Activated CD4-positive, alpha-beta T cell treated with anti-CD3 and anti-CD28 coated beads, Interleukin-2, Interleukin-4, amounts not matched to agents 100 ng/mL and 50 ng/mL, durations not matched to agents 16 hours and 8 hours (primary cell): ENCODE results near the gene PKN1.
A peak's percentile ranks its signal among the peaks of the same experiment; 100 is the strongest.
"Not testable (repeated sequence)": the region's sequence is repeated elsewhere in the genome, so short reads cannot be mapped to it uniquely, and the experiment has no call there.

Experiments
- DNase-seq: peaks from one replicate; pipeline ENCODE4 v3.0.0-alpha.2; 2020; ENCODE audit warnings: low spot score

The PKN1 gene

DNA sequence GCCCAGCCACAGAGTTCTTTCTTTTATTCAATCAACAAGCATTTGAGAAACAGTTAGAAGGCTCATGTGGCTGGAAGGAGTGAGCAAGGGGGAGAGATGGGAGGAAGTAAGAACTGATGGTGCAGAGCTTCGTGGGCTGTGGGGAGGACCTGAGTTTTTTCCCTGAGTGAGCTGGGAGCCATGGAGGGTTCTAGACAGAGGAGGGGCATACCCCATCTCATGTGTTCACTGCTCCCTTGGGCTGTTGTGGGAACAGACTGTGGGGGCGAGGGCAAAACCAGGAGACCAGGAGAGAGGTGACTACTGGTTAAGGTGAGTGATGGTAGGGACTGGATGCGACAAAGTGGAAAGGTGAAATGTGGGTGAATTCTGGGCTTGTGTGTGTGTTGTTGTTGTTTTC lies 2.4 kb upstream of the PKN1 start:
- no peak for DNase-seq

- DNase-seq = peak; percentile 28
Measured at GRCh38 chr19:14433554-14434501, 722 bp downstream of the PKN1 start.

DNA sequence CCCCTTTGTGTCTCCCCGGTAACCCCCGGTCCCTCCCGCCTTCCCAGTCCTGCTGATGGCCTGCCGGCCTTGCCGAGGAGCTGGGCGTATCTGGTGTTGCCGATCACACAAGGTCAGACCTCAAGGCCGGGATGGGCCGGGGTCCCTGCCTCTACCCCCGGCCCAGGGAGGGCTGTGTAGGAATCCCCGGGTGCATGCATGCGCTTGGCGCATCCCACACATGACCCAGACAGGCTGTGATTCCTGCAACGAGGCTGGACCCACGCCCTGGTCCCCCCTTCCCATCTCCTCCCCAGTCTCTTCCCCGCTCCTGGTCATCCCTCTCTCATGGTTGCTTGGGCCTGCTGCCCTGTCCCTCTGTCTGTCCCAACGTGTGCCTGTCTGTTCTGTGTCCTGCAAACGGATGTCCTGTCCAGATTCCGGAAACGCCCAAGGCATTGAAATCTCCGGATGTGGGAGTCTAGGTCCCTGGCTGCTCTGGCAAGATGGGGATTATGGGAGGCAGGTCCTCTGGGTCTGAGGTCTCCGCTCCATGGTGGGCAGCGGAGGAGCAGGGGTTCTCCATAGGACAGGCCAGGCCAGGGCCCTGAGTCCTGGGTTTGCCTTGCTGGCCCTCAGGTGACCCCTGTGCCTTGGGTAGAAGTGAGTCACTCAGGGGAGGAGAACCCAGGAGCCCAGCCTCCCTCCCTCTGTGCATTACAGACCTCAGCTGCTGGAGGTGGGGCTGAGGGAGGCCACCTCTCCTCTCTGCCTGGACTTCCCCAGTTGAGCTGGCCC lies 1.6 kb downstream of the PKN1 start:
- peak; percentile 29 for DNase-seq

- no peak for DNase-seq
Measured at GRCh38 chr19:14435320-14436050, 2.4 kb downstream of the PKN1 start.

DNA sequence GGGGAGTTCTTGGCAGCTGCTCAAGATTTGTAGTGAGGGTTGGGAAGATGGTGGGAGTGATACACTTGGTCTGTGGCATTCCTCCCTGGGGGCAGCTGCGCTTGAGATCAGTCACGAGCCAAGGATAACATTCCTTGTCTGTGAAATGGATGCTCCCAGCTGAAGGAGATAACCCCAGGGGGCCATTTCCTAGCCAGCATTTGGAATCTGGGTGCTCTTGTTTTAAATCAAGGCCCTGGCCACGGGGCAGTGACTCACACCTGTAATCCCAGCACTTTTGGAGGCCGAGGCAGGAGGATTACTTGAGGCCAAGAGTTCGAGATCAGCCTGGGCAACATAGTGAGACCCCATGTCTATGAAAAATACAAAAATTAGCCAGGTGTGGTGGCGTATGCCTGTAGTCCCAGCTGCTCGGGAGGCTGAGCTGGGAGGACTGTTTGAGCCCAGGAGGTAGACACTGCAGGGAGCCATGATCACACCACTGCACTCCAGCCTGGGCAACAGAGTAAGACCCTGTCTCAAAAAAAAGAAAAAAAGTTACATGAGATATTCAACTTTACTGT lies 4.6 kb downstream of the PKN1 start:
- DNase-seq = no peak

- DNase-seq = no peak
Measured at GRCh38 chr19:14439014-14439413, 5.9 kb downstream of the PKN1 start.

DNA sequence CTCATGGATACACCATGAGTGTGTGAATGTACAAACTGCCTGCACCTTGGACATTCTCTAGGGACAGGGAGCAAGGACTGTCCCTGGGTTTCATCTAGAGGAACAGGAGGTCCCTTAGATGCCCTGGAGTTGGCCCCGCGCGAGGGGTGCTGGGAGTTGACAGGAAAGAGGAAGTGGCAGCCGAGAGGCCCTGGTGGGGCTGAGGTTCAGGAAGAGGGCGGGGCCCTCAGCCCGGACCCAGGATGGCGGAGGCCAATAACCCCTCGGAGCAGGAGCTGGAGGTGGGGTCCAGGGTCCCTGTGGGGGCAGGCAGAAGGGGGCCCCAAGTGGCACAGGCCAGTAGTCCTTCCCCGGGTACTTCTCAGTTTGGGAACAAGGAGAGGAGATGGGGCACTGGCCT lies 6.9 kb downstream of the PKN1 start:
- DNase-seq = peak; percentile 87

DNA sequence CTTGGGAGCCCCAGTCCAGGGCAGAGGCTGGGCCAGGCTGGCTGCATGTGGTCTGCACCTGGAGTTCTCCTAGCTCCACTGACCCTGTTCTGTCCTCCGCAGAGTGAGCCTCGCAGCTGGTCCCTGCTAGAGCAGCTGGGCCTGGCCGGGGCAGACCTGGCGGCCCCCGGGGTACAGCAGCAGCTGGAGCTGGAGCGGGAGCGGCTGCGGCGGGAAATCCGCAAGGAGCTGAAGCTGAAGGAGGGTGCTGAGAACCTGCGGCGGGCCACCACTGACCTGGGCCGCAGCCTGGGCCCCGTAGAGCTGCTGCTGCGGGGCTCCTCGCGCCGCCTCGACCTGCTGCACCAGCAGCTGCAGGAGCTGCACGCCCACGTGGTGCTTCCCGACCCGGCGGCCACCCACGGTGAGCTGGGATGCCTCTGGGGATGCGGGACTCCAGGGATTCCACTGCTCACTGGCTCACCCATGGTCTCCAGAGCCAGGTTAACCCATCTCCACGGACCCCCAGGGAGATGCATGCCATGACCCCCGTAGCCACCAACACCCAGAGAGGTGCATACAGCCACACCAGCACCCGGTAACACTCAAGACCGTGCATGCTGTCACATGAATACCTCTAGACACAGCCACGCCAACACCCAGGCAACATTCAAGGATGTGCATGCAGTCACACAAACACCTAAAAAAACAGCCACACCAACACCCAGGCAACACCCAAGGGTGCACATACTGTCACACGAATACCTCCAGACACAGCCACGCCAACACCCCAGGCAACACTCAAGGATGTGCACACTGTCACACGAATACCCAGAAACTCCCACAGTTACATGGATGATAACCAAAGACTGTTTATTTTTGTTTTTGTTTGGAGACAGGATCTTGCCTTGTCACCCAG lies 8.2 kb downstream of the PKN1 start:
- no peak for DNase-seq

GRCh38 chr19:14442891-14443631 lies 10.0 kb downstream of the PKN1 start:
- no peak for DNase-seq

DNA sequence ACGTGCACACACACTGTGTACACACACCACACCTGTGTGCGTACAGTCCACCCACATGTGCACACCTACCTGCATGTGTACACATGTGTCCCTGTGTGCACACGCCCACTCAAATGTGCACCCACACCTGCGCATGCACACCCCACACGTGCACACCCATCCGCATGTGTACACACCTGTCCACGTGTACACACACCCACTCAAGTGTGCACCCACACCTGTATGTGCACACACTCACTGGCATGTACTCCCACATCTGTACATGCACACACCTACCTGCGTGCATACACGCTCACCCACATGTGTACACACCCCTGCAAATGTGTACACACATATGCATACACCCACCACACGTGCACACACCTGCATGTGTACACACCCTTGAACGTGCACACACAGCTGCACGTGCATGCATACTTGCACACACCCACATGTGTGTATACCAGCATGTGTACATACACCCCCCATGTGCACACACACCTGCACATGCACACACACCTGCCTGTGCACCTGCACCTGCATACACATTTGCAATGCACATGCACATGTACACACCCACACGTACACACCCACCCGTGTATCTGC lies 10.6 kb downstream of the PKN1 start:
- no peak for DNase-seq

DNA sequence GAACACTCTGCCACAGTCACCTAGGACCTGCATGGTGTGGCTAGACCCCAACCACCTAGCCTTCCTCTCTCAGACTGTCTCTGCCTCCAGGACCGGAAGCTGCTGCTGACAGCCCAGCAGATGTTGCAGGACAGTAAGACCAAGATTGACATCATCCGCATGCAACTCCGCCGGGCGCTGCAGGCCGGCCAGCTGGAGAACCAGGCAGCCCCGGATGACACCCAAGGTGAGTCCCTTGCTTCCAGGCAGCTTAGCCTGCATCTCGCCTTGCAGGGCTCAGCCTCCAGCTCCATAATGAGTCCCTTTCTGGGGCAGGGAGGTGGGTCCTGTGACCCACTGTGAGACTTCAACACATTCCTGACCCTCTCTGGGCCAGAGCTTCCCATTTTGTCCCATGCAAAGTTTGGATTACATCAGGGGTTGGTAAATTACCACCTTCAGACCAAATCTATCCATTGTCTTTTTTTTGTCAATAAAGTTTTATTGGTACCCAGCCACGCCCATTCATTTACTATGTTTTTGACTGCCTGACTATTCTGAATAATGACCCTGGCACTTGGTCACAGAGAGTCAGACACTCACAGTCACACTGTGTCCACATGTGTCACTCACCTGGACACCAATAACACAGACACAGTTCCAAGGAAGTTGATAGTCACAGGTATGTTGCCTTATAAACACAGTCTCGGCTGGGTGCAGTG lies 13.4 kb downstream of the PKN1 start:
- DNase-seq = no peak

DNA sequence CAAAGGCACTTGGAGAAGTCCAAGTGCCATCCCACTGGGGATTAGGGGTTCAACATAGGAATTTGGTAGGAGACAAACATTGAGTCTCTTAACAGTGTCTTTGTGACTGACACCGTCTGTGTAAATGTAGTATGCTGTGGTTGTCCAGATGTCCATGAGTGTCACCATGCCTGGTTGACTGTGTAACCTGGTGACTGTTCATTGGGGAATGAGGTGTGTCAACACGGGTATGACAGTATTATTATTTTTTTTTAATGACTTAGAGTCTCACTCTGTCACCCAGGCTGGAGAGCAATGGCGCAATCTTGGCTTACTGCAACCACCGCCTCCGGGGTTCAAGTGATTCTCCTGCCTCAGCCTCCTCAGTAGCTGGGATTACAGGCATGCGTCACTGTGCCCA lies 16.2 kb downstream of the PKN1 start:
- no peak for DNase-seq

GRCh38 chr19:14450168-14450874 lies 17.2 kb downstream of the PKN1 start:
- peak; percentile 57 for DNase-seq

GRCh38 chr19:14450876-14451275 lies 17.8 kb downstream of the PKN1 start:
- no peak for DNase-seq

GRCh38 chr19:14452303-14452702 lies 19.2 kb downstream of the PKN1 start:
- DNase-seq = not testable (repeated sequence)

DNA sequence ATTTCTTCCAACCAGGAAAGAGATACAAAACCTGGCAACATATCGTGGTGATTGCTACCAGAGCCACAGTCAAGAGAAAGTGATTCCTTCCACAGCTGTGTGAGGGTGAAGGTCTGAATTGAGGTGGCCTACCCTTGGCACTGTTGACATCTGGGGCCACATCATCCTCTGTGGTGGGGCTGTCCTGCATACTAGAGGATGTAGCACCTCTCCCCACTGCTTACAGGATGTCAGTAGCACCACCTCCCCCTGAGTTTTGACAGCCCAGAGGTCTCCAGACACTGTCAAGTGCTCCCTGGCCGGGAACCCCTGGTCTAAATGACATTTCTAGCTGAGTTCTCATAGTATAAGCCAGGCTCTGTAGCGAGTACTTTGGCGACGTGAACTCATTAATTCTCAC lies 26.6 kb downstream of the PKN1 start:
- peak; percentile 50 for DNase-seq

DNA sequence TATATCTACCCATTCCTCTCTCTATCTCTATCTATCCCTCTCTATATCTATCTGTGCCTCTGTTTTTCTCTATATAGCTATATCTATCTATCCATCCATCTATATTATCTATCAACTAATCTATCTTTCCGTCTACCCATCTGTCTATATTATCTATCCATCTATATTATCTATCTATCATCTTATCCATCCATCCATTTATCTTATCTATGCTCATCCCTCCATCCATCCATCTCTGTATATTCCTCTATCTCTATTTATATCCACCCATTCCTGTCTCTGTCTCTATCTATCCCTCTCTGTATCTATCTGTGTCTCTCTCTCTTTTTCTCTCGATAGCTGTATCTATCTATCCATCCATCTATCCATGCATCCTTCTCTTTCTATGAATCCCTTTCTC lies 27.8 kb downstream of the PKN1 start:
- no peak for DNase-seq

- DNase-seq = not testable (repeated sequence)
Measured at GRCh38 chr19:14462401-14462800, 29.3 kb downstream of the PKN1 start.

DNA sequence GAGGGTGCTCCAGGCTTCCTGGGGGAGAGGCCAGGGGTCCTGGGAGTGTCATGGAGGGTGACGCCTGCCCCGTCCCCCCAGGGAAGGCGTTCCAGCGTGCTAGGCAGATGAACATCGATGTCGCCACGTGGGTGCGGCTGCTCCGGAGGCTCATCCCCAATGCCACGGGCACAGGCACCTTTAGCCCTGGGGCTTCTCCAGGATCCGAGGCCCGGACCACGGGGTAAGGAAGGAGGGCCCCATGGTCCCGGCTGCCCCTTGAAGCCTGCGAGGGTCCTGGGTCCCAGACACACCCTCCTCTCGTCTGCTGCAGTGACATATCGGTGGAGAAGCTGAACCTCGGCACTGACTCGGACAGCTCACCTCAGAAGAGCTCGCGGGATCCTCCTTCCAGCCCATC lies 30.6 kb downstream of the PKN1 start:
- DNase-seq = no peak
